ENCODE results near the gene UNC119B. TPM values are rescaled to one million over a fixed set of nuclear protein-coding genes. Genes with fewer than 3 reads are reported as not detected.

UNC119B gene
- total RNA-seq, 1 donor from 2014 or later, result 25.1 TPM

Other genes with a start within 250 kb of the UNC119B start
- gene SRSF9, start 240.7 kb upstream of the UNC119B start, total RNA-seq, result 248 and 251 TPM in 2 replicates
- 323 and 329 TPM in 2 replicates for gene DYNLL1, start 214.3 kb upstream of the UNC119B start, total RNA-seq
- 29.3 and 29.9 TPM in 2 replicates for gene COQ5, start 181.3 kb upstream of the UNC119B start, total RNA-seq
- gene RNF10, start 176.1 kb upstream of the UNC119B start, total RNA-seq, result 177 and 200 TPM in 2 replicates
- gene POP5, start 129.1 kb upstream of the UNC119B start, total RNA-seq, result 64.3 and 65.7 TPM in 2 replicates
- 0.27 and 0.41 TPM in 2 replicates for gene CABP1, start 69.8 kb upstream of the UNC119B start, total RNA-seq
- gene MLEC, start 23.3 kb upstream of the UNC119B start, total RNA-seq, result 136 and 142 TPM in 2 replicates
- gene ACADS, start 15.4 kb downstream of the UNC119B start, total RNA-seq, result 16.4 and 16.6 TPM in 2 replicates
- 33.4 and 38.2 TPM in 2 replicates for gene SPPL3, start 193.9 kb downstream of the UNC119B start, total RNA-seq

All from activated T-helper 2 cell treated with anti-CD3 and anti-CD28 coated beads, Interferon-gamma antibody, Interleukin-2, Interleukin-4, amounts not matched to agents 10 μg/mL and 5 μg/mL and 100 μg/mL, durations not matched to agents 14 hours and 24 hours and 36 hours (primary cell).